ENCODE results near the gene DOCK11. TPM values are rescaled to one million over a fixed set of nuclear protein-coding genes. Genes with fewer than 3 reads are reported as not detected.

DOCK11 gene
- total and polyA plus RNA-seq, 9 of the 15 experiments (the other 6 are each of a cell fraction or from before 2014, with no cell fraction given), result 41.8 to 77.8 (median 50.9) TPM

DNA sequence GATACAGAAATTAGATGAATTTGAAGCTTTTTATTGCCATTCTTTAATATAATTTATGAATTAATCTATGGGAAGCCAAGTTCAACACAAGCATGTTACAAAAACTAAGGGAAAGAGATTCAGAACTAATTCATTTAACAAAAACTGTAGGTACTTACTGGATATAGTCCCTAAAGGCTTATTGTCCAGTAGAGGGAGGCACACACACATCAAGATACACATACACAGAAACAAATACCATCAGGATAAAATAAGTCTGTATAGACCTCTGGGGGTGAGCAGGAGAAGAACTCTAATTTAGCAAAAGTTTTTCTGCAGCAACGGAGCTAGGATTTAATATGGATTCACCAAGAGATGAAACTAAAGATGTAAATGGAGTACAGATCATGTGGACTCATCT is 148.8 kb downstream of the DOCK11 start (continued):
- no peak for TF ChIP-seq SMARCB1 (IDR thresholded peaks at IDR 0.05; ENCODE audit: insufficient read length, low read depth)
- no peak for TF ChIP-seq JUN (IDR thresholded peaks at IDR 0.05; ENCODE audit: borderline replicate concordance, low read depth, low read length)
- no peak for TF ChIP-seq JUN (CRISPR knock-in tag; IDR thresholded peaks at IDR 0.05; ENCODE audit: borderline replicate concordance)

DNA sequence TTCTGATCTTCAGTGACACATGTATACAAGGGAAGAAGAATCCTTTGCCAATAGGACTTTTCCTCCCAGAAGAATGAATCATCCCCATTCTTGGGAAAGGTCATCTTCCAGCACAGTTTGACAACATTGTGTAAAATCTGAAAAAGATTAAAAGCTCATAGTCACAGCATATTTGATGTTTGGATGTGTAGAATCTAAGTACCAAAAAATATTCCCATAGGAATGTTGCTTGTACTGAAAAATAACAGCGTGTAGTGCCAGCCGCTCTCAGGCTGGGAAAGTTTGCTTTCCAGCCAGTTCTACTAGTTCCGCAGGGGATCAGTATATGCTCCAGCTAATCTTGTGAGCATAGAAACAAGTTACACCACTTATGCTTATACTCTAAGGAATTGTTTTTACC is 157.1 kb downstream of the DOCK11 start:
- DNase-seq (ENCODE audit: extremely low read depth in 1 of 4, low spot score in 3 of 4) (no peak), FAIRE-seq (no peak), ATAC-seq (no peak)
- Histone ChIP-seq H2AFZ (ENCODE audit: low read depth, low read length) (no peak overlapping the region), H3K4me3 (no peak overlapping the region), H3K27me3 (ENCODE audit: control insufficient read depth in 2 of 2, insufficient read depth in 2 of 2, low read length in 2 of 2) (no peaks in the 10 kb centered on the region), H3K9me1 (ENCODE audit: control insufficient read depth, insufficient read depth, low read length) (no peaks in the 10 kb centered on the region), H3K79me2 (ENCODE audit: control insufficient read depth, insufficient read depth, low read length) (no peaks in the 10 kb centered on the region), H3K27ac (ENCODE audit: extremely low read depth, low read depth, low read length) (no peak overlapping the region), H3K36me3 (ENCODE audit: control insufficient read depth, insufficient read depth, low read length) (peaks cover 72% of the 10 kb centered on the region), H3K9ac (ENCODE audit: insufficient read depth in 1 of 2, low read depth in 2 of 2, low read length in 2 of 2) (no peak overlapping the region), H4K20me1 (replicated peaks; ENCODE audit: control insufficient read depth, insufficient read depth, low read length) (no peaks in the 10 kb centered on the region), H3K9me3 (replicated peaks; ENCODE audit: control insufficient read depth, insufficient read depth, low read depth, low read length) (no peaks in the 10 kb centered on the region), H3K4me2 (ENCODE audit: insufficient read depth, low read length) (no peak overlapping the region), H3K4me1 (replicated peaks in 1 of 2; ENCODE audit: control insufficient read depth in 2 of 2, insufficient read depth in 2 of 2, low read length in 2 of 2) (no peaks in the 10 kb centered on the region)
- BruUV-seq (replicated peaks), result no TSS peak
- ChIA-PET CTCF (ENCODE audit: low intra/inter-chr PET ratio) (no interaction called here), POLR2A (no interaction called here)
- 89% methylated on average over 3 of the region's 3 CpGs for WGBS (ENCODE audit: insufficient coverage, low coverage, missing lambda C conversion rate)
- intact Hi-C loops (cut with micrococcal nuclease), result no loop called here
- in situ Hi-C loops (cut with MboI), result no loop called here
- TF ChIP-seq JUND (IDR thresholded peaks at IDR 0.05; ENCODE audit: borderline replicate concordance, low read depth, low read length) (no peak), JUND (tag; IDR thresholded peaks at IDR 0.05; ENCODE audit: borderline replicate concordance, low read depth, low read length) (no peak), PHF8 (IDR thresholded peaks at IDR 0.05; ENCODE audit: borderline replicate concordance, low read length) (no peak), SOX6 (IDR thresholded peaks at IDR 0.05) (no peak), ZBED1 (IDR thresholded peaks at IDR 0.05) (no peak)
- TF ChIP-seq, protein P1, sequence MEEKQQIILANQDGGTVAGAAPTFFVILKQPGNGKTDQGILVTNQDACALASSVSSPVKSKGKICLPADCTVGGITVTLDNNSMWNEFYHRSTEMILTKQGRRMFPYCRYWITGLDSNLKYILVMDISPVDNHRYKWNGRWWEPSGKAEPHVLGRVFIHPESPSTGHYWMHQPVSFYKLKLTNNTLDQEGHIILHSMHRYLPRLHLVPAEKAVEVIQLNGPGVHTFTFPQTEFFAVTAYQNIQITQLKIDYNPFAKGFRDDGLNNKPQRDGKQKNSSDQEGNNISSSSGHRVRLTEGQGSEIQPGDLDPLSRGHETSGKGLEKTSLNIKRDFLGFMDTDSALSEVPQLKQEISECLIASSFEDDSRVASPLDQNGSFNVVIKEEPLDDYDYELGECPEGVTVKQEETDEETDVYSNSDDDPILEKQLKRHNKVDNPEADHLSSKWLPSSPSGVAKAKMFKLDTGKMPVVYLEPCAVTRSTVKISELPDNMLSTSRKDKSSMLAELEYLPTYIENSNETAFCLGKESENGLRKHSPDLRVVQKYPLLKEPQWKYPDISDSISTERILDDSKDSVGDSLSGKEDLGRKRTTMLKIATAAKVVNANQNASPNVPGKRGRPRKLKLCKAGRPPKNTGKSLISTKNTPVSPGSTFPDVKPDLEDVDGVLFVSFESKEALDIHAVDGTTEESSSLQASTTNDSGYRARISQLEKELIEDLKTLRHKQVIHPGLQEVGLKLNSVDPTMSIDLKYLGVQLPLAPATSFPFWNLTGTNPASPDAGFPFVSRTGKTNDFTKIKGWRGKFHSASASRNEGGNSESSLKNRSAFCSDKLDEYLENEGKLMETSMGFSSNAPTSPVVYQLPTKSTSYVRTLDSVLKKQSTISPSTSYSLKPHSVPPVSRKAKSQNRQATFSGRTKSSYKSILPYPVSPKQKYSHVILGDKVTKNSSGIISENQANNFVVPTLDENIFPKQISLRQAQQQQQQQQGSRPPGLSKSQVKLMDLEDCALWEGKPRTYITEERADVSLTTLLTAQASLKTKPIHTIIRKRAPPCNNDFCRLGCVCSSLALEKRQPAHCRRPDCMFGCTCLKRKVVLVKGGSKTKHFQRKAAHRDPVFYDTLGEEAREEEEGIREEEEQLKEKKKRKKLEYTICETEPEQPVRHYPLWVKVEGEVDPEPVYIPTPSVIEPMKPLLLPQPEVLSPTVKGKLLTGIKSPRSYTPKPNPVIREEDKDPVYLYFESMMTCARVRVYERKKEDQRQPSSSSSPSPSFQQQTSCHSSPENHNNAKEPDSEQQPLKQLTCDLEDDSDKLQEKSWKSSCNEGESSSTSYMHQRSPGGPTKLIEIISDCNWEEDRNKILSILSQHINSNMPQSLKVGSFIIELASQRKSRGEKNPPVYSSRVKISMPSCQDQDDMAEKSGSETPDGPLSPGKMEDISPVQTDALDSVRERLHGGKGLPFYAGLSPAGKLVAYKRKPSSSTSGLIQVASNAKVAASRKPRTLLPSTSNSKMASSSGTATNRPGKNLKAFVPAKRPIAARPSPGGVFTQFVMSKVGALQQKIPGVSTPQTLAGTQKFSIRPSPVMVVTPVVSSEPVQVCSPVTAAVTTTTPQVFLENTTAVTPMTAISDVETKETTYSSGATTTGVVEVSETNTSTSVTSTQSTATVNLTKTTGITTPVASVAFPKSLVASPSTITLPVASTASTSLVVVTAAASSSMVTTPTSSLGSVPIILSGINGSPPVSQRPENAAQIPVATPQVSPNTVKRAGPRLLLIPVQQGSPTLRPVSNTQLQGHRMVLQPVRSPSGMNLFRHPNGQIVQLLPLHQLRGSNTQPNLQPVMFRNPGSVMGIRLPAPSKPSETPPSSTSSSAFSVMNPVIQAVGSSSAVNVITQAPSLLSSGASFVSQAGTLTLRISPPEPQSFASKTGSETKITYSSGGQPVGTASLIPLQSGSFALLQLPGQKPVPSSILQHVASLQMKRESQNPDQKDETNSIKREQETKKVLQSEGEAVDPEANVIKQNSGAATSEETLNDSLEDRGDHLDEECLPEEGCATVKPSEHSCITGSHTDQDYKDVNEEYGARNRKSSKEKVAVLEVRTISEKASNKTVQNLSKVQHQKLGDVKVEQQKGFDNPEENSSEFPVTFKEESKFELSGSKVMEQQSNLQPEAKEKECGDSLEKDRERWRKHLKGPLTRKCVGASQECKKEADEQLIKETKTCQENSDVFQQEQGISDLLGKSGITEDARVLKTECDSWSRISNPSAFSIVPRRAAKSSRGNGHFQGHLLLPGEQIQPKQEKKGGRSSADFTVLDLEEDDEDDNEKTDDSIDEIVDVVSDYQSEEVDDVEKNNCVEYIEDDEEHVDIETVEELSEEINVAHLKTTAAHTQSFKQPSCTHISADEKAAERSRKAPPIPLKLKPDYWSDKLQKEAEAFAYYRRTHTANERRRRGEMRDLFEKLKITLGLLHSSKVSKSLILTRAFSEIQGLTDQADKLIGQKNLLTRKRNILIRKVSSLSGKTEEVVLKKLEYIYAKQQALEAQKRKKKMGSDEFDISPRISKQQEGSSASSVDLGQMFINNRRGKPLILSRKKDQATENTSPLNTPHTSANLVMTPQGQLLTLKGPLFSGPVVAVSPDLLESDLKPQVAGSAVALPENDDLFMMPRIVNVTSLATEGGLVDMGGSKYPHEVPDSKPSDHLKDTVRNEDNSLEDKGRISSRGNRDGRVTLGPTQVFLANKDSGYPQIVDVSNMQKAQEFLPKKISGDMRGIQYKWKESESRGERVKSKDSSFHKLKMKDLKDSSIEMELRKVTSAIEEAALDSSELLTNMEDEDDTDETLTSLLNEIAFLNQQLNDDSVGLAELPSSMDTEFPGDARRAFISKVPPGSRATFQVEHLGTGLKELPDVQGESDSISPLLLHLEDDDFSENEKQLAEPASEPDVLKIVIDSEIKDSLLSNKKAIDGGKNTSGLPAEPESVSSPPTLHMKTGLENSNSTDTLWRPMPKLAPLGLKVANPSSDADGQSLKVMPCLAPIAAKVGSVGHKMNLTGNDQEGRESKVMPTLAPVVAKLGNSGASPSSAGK (IDR thresholded peaks at IDR 0.05), result no peak
